Breast epithelium (tissue), 4 donors: ENCODE results near the gene ARHGAP10. TPM values are rescaled to one million over a fixed set of nuclear protein-coding genes. Genes with fewer than 3 reads are reported as not detected.

Experiments
- DNase-seq, 2 donors: peaks; one replicate each; pipeline ENCODE4 v3.0.0-alpha.2; 2019; ENCODE audit warnings: low spot score in 2 of 2
- H3K27ac ChIP-seq, 2 donors: fragments of 200-600 bp; sonication (generic) in 1 of 2; one replicate each; pipeline ENCODE4 v1.5.1; 2016 to 2019; ENCODE audit warnings: mild to moderate bottlenecking in 1 of 2
- H3K27me3 ChIP-seq, 2 donors: fragments of 200-600 bp; sonication (generic) in 1 of 2; one replicate each; pipeline versions ENCODE4 v1.5.1 to v1.6.0; 2017 to 2019; ENCODE audit warnings: control low read depth in 1 of 2, mild to moderate bottlenecking in 1 of 2
- H3K36me3 ChIP-seq: fragments of 200-600 bp; one replicate; pipeline ENCODE4 v1.5.1; 2019
- H3K4me1 ChIP-seq, 2 donors: fragments of 200-600 bp; sonication (generic); one replicate each; pipeline ENCODE4 v1.5.1; 2016 to 2019; ENCODE audit warnings: control low read depth in 1 of 2
- H3K4me3 ChIP-seq, 3 donors: fragments of 200-600 bp; sonication (generic); 1 replicate in 2 of 3; 2 replicates in 1 of 3; pipeline ENCODE4 v1.5.1; 2016 to 2019; ENCODE audit warnings: mild to moderate bottlenecking in 3 of 3, moderate library complexity in 2 of 3
- H3K9me3 ChIP-seq, 2 donors: fragments of 200-600 bp; sonication (generic) in 1 of 2; one replicate each; pipeline ENCODE4 v1.5.1; 2016 to 2019; ENCODE audit warnings: control low read depth in 1 of 2
- CTCF ChIP-seq, 3 donors: fragments of 450-650 bp; IDR thresholded peaks; one replicate each; pipeline ENCODE4 v1.5.1; 2016 to 2017; ENCODE audit warnings: antibody characterized with exemption in 3 of 3, mild to moderate bottlenecking in 3 of 3, moderate library complexity in 3 of 3
- POLR2A ChIP-seq: fragments of 450-650 bp; IDR thresholded peaks from one replicate; pipeline ENCODE4 v1.6.1; 2016; ENCODE audit warnings: antibody characterized with exemption, mild to moderate bottlenecking, moderate library complexity
- POLR2AphosphoS5 ChIP-seq, 3 donors: sonication (generic); formaldehyde crosslinking; IDR thresholded peaks; one replicate each; pipeline ENCODE4 v1.6.1; 2017; ENCODE audit warnings: antibody characterized with exemption in 3 of 3
- intact Hi-C: fragments of 100-400 bp; cut with DNase I; formaldehyde crosslinking; loops from one replicate; pipeline ENCODE4 v1.15.1; 2023; ENCODE audit warnings: low total_unique reads
- total RNA-seq, 3 donors: library from RNA; depleted of rRNA; stranded (reverse); fragments of >200 nt; gene quantifications; one replicate each; pipeline ENCODE4 v1.1.0, GENCODE V29; 2016

ARHGAP10 gene
- total RNA-seq, 3 donors from 2014 or later = 49.5 to 138 (median 62.6) TPM

- Histone ChIP-seq H3K27ac (peak overlapping the region in 1 of 2 donors; percentile 44), H3K4me3 (no peak overlapping the region), H3K36me3 (no peaks in the 10 kb centered on the region), H3K4me1 (no peaks in the 10 kb centered on the region), H3K27me3 (no peaks in the 10 kb centered on the region), H3K9me3 (no peaks in the 10 kb centered on the region)
- TF ChIP-seq POLR2A (no peak), CTCF (IDR thresholded peaks at IDR 0.05) (no peak), POLR2AphosphoS5 (IDR thresholded peaks at IDR 0.05) (no peak)
- intact Hi-C loops = no loop called here
- no peak for DNase-seq
Measured at GRCh38 chr4:147799986-147800555, 68.2 kb downstream of the ARHGAP10 start.

DNA sequence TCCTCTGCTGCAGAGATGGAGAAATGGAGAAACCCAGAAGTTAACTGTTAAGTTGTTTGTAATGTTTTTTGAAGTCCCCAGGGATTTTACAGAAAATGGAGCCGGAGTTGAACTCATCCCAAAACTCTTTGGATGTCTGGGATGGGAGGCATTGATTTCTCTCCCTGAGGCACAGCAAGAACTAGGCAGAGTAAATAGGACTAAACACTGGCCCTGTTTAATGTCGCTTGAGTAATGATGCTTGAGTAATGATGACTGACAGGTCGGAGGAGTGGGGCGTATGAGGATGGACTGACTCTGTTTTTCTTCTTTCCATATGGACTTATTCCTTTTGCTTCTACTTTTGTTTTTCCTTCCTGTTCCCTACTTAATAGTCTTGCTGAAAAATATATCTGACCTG is 69.9 kb downstream of the ARHGAP10 start:
- Histone ChIP-seq H3K4me1 (no peaks in the 10 kb centered on the region), H3K27me3 (no peaks in the 10 kb centered on the region), H3K27ac (no peak overlapping the region), H3K4me3 (no peak overlapping the region), H3K36me3 (no peaks in the 10 kb centered on the region), H3K9me3 (no peaks in the 10 kb centered on the region)
- TF ChIP-seq POLR2AphosphoS5 (IDR thresholded peaks at IDR 0.05) (no peak), POLR2A (no peak), CTCF (IDR thresholded peaks at IDR 0.05) (no peak)
- intact Hi-C loops = no loop called here
- DNase-seq = no peak

- Histone ChIP-seq H3K4me3 (no peak overlapping the region), H3K27ac (no peak overlapping the region), H3K36me3 (no peaks in the 10 kb centered on the region), H3K9me3 (no peaks in the 10 kb centered on the region), H3K4me1 (no peaks in the 10 kb centered on the region), H3K27me3 (no peaks in the 10 kb centered on the region)
- no peak for TF ChIP-seq POLR2AphosphoS5 (IDR thresholded peaks at IDR 0.05)
- TF ChIP-seq POLR2A = no peak
- no peak for TF ChIP-seq CTCF (IDR thresholded peaks at IDR 0.05)
- intact Hi-C loops = no loop called here
- DNase-seq = no peak
Measured at GRCh38 chr4:147802346-147802745, 70.5 kb downstream of the ARHGAP10 start.

DNA sequence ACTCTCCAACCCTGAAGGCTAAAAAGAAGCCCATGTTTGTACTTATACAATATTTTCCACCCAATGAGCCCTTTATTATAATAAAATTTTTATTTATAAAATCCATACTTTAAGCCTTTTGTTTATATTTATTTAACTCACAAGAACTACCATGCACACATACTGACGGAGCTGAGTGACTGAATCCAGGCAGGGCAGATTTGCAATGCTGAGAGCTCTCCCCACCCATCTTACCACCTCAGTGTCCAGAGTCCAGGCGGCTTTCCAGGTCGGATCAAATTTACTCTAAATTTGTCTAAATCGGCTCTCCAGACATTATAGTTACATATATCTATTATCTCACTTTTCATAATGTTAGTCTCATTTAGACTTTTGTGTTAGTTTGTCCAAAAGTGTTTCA is 74.1 kb downstream of the ARHGAP10 start:
- H3K27ac ChIP-seq = no peak overlapping the region
- DNase-seq = no peak
- no peaks in the 10 kb centered on the region for H3K27me3 ChIP-seq
- H3K4me1 ChIP-seq = no peaks in the 10 kb centered on the region
- no peak overlapping the region for H3K4me3 ChIP-seq
- no peak for TF ChIP-seq POLR2A
- no peak for TF ChIP-seq CTCF (IDR thresholded peaks at IDR 0.05)
- TF ChIP-seq POLR2AphosphoS5 (IDR thresholded peaks at IDR 0.05) = no peak
- intact Hi-C loops = no loop called here
- H3K36me3 ChIP-seq = no peaks in the 10 kb centered on the region
- no peaks in the 10 kb centered on the region for H3K9me3 ChIP-seq

DNA sequence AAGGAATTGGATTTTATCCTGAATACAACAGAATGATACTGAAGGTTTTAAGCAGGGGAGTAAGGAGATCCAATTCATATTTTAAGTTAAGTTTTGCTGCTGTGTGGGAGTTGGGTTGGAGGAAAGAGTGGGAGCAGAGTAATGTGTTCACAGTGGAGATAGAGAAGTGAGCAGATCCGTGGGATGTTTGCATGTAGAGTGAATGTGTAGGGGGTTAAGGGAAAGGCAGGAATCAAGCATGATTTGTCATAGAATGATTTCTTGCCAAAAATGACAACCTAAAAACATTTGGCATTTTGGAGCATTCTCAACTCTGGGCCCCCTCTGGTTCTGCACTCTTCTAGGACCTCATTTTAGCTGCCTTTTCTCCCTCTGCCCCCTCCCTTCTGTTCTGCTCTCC is 76.6 kb downstream of the ARHGAP10 start:
- Histone ChIP-seq H3K9me3 (no peaks in the 10 kb centered on the region), H3K4me1 (peaks cover 0 to 3% of the 10 kb centered on the region in 2 donors), H3K36me3 (no peaks in the 10 kb centered on the region), H3K27ac (no peak overlapping the region), H3K27me3 (no peaks in the 10 kb centered on the region), H3K4me3 (no peak overlapping the region)
- intact Hi-C loops = no loop called here
- TF ChIP-seq POLR2A = no peak
- TF ChIP-seq CTCF (IDR thresholded peaks at IDR 0.05) = no peak
- no peak for TF ChIP-seq POLR2AphosphoS5 (IDR thresholded peaks at IDR 0.05)
- no peak for DNase-seq
